HK-2 (cell line): ENCODE results near the gene ABCA2.

ENCODE experiments used
- DNase-seq: peaks from one replicate; pipeline ENCODE4 v3.0.0-alpha.2; 2018; ENCODE audit not compliant: unreplicated experiment

Gene ABCA2

DNA sequence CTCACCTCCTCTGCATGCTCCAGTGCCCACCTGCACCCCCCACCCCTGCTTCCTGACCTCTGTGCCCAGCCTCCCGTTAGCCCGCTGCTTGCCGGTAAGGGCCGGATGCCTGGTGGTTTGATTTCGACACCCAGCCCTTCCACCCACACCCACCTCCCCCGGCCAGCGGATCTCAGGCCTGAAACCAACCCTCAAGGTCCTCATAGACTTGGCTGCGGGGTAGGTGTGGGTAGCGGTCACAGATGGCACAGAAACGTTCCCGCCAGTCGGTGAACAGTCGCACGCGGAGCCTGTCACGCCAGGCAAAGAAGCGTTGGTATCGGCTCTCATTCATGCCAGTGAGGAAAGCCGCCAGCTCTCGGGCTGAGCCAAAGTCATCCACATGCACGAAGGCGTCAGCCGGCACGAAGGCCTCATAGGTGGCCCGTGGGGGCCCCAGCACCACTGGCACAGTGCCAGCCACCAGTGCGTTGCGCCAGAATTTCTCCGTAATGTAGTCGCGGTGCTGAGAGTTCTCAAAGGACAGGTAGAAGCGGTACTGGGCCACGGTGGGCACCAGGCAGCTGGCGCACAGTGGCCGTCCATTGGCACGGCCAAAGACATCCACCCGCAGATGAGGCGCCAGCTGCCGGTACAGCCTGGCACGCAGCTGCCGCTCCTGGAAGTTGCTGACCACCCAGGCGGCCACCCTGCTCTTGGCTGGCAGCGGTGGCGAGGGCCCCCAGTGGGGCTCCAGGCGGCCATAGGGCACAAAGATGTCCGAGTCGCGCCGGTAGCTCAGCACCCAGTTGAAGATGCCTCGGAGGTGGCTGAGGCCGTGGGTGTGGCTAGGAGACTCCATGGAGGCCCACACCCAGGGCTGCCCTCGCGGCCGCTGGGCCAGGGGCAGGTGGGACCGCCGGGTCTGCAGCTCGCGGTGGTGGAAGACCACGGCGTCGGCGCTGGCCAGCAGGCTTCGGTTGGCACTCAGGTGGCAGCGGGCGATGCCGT is 2.8 kb upstream of the ABCA2 start:
- peak; percentile 54 for DNase-seq

DNA sequence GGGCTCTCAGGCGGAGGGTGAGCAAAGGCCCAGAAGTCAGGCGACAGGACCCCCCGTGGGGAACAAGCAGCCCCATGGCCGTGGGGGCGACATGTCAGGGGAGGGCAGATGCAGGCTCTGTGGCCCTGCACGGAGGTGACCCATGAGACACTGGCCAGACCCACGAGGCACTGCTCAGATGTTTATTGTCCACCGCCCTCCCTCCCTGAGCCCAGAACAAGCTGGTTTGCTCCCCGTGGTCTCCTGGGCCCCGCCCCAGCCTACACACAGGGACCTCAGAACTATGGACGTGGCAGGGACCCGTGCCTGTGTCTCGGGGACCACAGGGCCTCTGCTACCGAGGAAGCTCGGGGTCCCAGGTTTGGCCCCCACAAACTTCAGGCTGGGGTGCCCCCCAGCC is 2.0 kb upstream of the ABCA2 start:
- no peak for DNase-seq

DNA sequence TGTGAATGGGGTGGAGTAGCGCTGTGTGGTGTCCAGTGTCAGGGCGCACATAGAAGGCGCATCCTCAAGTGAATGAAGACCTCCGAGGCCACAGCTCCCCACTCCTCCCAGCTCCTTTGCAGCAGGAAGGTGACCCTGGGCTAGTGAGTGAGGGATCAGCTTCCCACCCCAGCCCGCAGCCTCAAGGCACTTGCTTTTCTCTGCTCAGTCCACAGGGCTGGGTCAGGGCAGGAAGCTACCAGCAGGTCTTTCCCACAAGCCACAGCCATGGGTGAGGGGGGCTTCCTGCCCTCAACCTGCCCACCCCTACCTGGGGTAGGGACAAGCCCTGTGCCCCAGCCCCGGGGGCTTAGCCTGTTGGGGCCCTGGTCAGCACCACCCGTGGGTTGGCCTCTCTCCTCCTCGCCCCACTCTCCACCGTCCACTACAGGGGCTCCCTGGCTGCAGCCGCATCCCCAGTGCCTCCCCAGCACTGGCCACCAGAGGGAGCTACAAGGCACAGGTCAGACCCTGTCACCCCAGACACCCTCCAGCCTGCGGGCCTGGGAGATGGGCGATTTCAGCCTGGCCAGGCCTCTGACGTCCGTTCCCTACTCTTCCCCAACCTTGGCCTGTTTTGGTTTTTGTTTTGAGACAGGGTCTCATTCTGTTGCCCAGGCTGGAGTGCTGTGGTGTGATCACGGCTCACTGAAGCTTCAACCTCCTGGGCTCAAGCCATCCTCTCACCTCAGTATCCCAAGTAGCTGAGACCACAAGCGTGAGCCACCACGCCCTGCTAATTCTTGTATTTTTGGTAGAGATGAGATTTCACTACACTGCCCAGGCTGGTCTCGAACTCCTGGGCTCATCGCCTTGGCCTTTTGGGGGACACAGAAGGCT is 1.3 kb upstream of the ABCA2 start:
- peak; percentile 83 for DNase-seq

DNA sequence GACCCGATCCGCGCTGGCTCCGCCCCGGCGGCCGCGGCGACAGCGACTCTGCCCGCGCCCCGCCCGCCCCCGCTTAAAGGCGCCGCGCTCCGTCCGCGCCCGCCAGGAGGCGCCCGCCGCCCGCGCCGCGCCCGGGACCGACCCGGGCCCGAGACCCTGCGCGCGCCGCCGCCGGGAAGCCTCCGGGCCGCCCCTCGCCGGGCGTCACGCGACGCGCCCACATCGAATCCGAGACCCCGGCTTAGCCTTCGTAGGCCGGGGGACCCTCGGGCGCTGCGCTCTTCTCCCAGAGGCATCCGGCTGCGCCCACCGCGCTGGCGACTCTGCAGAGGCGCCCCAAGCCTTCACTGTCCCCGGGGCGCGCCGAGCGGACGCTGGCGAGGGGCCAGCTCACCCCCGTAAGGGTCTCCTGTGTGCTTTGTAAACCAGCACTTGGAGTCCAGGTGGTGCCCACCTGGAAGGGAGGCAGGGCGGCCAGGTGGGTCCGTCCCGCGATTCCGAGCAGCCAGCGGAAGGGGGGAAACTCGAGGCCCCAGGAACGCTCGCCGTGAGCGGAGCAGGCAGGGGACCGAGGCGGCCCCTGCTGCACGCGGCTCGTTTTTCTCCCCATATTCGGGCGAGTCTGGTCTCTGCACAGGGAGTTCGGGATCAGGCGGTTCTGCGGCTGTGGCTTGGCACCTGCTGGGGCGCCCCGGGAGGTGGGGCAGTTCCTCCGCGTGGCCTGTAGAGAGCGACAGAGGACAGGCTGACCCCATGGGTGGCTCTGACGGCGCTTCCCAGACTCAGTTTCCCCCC is 423 bp upstream of the ABCA2 start:
- peak; percentile 51 for DNase-seq

DNA sequence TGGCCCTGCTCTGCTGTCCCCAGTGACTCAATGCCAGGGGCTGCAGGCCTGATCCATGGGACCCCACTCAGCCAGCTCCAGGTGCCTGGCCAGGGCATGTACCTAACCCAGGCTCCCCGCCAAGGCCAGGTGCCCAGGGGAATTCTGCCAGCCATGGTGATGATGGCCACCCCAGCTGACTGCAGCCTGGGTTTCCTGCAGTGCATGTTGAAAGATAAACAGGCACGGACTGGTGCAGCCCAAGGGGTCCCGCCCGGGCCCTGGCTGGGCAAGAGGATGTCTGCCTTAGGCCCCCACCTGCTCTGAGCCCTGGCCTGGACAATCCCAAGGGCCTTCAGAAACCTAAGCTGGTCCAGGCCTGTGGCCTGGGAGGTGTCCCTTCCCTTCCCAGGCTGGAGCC is 1.2 kb downstream of the ABCA2 start:
- no peak for DNase-seq

DNA sequence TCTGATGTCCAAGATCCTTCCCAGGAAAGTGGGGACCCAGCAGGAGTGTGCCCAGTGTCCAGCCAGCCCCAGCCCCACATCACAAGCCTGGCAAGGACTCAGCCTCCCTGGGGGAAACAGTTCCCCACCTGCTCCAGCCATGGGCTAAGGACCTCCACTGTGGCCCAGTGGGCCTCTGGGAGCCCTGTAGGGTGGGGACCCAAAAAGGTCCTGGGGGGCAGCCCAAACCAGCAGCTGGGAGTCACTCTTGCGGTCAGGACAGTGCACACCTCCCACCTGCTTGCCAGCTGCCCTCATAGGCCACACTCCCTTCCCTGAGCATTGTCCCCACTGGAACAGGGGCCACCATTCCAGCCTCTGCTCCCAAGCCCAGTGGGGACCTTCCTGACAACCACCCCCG is 1.7 kb downstream of the ABCA2 start:
- no peak for DNase-seq

DNA sequence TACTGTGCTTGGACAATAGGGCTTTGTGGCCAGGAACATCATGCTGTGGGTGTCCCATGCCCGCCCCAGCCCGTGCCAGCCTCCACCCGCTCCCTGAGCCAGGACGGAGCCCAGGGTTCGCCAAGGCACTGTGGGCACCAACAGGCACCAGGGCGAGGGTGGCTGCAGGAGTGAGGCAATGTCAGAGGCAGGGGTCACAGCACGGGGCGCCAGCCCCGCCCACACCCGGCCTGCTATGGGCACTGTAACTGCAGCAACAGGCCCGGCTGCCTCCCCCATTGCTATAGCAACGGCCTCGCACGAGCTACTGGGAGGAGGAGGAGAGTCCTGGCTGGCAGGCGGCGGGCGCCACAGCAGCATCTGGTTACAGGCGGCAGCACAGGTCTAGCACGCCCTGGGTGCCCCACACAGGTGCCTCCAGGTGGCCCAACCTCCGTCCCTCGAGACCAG is 2.5 kb downstream of the ABCA2 start:
- DNase-seq: no peak

DNA sequence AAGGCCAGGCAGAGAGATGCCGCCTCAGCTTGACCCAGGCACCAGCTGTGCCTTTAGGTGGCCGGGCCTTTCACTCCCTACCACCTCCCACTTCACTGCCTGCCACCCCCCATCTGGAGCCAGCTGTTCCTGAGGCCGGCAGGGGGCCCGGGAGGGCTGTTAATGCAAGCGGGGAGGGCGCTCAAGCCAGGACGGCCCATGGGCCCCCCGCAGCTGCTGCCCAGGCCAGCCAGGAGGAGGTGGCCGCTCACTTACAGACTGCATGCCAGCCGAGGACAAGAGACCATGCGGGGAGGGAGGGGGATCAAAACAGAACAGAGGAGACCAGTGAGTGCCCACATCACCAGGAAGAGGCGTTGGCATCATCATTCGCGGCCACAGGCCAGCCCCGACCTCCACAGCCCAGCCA is 4.5 kb downstream of the ABCA2 start:
- DNase-seq: no peak

DNA sequence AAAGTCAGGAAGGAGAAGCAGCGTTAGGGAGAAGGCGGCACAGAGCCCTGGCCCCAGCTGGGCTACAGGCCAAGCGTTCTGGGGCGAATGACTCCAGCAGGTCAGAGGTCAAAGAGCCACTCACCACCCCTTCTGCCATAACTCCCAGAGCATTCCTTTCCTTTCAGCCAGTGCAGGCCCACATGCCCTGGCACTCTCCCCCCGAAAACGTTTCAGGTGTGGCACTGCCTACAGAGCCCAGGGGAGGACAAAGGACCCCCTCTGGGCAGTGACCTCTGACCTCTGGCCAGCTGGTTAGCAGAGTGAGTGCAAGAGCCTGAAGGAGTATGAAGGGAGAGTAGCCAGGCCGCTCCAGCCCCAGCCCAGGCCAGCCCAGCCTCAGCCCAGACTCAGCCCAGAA is 4.9 kb downstream of the ABCA2 start:
- DNase-seq: no peak

DNA sequence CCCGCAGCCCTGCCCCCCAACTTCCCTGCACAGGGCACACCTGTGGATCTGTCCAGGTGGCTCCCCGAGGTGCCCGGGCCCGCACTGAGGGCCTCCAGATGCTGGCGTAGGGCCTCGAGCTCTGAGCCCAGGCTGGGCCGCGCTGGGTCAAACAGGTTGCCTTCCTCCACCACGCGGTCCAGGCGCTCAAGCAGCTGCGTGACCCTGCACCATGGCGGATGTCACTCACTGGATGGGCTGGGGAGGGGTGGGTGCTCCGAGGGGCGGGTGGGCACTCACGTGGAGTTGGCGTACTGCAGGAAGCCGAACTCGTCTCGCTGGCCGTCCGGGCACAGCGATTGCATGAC is 5.4 kb downstream of the ABCA2 start:
- DNase-seq: no peak

DNA sequence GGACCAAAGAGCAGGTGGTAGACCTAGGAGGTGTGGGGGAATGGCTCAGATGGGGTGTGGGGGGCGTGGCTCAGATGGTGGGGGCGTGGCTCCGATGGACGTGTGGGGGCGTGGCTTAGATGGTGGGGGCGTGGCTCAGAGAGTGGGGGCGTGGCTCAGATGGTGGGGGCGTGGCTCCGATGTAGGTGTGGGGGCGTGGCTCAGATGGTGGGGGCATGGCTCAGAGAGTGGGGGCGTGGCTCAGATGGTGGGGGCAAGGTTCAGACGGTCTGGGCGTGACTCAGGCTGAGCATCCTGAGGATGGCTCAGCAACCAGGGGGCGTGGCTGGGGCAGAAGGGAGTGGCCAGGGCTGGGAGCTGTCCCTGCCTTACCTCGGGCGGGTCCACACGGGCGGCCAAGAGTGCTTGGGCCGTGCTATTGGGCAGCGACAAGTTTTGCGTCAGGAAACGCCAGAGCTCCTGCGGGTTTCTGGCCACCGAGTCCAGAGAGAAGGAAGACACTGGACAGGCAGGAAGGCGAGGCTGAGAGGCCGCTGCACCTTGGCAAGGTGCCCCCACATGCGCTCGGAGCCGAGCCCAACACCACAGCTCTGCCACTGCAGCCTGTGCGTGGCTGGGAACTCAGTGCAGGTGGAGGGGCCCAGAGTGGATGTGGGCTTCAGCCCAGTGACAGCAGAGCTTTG is 5.9 kb downstream of the ABCA2 start:
- peak; percentile 75 for DNase-seq

DNA sequence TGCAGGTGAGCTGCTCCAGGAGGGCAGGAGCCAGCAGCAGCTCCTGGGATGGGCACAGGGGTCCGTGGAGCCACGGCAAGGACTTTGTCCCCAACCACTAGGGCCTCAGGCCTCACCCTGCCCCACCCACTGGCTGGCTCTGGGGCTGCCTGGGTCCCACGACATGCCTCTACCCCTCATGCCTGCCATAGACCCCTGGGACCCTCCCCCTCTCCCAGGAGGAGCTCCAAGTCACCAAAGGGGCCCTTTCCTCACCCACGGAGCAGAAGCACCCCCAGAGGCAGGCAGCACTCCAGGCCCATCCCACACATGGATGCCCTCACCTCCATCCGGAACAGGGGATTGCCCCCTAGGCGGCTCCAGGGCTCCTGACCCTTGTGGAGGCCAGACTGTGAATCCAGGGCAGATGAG is 6.5 kb downstream of the ABCA2 start:
- no peak for DNase-seq

DNA sequence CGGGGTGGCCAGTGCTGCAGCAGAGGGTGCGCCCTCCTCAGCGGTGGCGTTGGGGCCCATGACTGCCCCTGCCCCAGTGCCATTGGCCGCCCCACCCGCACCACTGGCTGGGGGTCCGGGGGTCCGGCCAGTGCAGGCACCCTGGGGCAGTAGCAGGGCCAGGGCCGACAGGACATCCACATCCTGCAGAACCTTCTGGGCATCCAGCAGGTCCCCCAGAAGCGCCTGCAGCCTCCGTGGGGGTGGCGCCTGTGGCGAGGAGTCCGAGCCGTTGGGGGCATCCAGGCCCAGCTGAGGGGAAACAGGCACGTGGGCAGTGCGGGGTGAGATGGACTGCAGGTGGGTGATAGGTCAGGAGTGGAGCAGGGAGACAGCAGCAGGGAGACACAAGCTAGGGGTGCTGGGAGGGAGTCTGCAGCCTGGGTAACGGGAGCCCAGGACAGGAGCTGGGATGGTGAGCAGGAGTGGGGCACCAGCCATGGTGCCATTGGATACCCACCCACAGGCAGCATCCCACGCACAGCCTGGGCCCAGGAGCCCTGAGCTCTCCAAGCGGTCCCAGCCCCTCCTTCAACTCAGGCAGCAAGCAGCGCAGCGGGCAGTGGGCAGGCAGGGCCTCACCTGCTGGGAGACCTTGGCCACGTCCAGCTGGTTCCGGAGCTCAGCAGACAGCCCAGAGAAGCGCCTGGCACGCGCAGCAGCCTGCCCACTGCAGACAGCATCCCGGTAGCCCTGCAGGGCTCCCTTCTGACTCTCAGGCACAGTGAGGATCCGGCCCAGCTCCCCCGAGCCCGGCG is 7.1 kb downstream of the ABCA2 start:
- DNase-seq: no peak

DNA sequence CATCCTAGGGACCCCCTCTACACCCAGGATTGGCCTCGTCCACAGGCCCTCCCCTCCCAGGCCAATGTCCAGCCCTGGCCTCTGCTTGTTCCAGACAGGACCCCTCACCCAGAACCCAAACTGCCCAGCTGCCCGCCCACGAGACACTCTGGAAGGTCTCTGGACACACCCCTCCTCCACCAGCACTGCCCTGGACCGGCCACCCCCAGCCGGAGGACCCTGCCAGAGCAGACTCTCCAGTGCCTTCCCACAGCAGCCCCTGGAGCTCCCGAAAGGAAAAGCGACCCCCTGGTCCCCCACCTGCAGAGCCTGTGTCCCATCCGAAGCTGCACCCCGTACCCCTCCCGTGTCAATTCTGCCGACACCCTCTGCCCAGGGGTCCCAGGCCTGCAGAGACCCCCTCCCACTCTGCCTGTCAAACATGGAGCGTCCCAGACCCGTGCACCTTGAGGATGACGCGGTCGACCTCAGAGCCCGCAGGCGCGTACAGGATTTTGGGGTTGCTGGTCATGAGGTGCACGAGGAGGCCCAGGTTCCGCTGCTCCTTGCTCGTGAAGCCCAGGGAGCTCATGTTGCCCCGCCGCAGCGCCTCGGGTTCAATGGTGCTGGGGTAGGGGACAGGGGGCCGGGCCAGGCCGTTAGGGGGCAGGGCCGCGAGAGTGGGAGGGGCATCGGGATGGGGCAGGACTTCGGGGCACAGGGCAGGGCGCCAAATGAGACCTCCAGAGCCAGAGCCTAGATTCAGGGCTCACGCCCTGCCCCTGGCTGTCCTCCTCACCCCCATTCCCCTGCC is 8.0 kb downstream of the ABCA2 start:
- DNase-seq: no peak

DNA sequence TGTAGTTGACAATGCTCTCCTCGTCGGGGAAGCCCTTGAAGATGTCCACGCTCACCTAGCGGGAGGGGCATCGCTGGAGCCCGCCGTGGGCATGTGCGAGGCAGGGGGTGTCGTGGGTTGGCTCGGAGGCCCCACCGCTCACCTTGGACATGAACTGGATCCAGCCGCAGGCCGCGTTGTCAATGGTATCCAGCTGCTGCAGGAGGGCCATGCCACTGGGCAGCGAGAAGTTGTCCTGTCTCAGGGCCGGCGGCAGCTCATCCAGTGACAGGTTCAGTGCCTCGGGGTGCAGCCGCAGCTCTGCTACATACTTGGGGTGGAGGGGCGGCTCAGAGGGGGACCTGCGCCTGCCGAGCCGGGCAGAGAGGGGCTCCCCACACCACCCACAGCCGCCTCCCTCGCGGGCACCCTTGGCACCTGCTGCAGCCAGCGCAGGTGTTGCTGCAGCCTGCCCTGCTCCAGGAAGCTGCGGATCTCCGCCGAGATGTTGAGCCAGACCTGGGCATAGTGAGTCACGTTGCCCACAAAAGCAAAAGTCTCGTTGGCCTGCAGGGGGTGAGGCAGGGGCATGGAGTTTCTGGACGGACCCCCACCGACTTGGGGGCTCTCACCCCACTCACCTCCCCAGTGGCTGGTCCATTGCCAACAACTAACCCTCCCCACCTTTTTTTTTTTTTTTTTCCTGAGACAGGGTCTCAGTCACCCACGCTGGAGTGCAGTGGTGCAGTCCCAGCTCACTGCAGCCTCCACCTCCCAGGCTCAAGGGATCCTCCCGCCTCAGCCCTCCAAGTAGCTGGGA is 9.1 kb downstream of the ABCA2 start:
- DNase-seq: no peak

DNA sequence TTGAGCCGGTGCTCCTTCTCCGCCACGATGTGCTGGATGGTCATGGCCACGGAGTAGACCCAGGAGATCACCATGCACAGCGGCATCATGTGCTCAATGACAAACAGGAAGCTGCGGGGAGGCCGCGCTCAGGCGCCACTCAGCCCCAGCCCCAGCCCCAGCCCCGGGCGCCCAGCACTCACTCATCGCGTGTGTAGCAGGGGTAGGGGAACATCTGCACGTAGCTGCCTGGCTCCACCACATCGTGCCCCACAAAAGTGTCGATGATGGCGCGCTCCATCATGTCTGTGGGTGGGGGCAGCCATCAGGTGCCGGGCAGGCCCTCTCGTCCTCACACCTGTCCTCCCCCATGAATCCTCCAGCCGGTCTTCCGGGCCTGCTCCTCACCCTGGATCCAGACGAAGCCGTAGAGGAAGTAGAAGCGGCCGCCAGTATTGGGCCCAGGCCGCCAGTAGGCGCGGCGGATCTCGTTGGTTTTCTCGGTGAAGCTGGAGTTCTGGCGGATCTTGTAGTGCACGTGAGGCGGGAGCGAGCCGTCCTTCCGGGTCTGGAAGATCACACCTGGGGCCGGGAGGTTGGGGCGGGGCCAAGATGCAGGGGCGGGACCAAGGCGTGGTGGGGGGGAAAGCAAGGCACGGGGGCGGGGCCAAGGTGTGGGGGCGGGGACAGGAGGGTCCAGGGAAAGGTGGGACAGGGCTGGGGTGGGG is 10.1 kb downstream of the ABCA2 start:
- DNase-seq: no peak

DNA sequence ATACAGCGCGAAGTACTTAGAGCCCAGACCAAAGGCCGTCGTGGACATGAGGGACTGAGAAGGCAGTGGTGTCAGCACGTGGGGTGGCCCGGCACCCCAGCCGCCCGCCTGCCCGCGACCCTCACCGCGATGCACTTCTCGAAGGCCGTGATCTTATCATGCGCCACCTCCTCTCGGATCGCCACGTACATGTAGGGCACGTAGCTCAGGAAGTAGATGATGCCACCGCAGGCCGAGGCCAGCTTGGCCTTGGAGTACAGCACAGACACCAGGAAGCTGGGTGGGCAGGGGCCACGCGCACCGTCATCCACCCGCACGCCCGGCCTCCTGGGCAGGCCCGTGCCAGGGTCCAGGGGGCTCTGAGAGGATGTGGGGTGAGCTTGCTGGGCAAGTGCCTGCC is 11.0 kb downstream of the ABCA2 start:
- DNase-seq: no peak

DNA sequence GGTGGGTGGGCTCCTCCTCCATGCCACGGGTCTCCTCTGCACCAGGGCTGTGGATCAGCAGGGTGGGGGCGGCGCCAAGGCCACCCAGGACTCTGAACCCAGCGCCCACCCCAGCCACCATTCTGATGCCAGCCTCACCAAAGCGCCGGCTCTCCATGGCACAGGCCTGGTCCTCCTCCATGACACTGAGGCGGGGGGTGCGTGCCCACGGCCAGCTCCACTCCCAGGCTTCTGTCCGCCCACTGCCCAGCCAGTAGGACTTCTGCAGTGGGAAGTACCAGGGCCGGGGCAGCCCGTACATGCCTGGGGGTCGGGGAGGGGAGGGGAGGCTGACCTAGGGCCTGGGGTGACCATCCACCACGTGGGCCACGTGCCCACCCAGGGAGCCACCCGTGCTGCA is 11.6 kb downstream of the ABCA2 start:
- DNase-seq: no peak
